H4 (cell line): ENCODE results near the gene VEGFB. TPM values are rescaled to one million over a fixed set of nuclear protein-coding genes. Genes with fewer than 3 reads are reported as not detected.

Experiments used
- DNase-seq: peaks from one replicate; pipeline ENCODE4 v3.0.0-alpha.2; 2015; ENCODE audit warnings: low spot score
- total RNA-seq: library from RNA; depleted of rRNA; stranded (reverse); fragments of >200 nt; shearing (Covaris generic); gene quantifications from 2 replicates; pipeline ENCODE4 v1.2.3, GENCODE V29; 2014

VEGFB gene
- total RNA-seq, 1 experiment from 2014 or later: 51.6 TPM

GRCh38 chr11:64246871-64247728, 12.7 kb downstream of the VEGFB start, which contains the start of gene PPP1R14B:
TSS of gene PPP1R14B (minus strand) at chr11:64246943. CDS start at chr11:64246673, 270 bp downstream.
- peak; percentile 77 for DNase-seq

GRCh38 chr11:64247729-64248531, 13.5 kb downstream of the VEGFB start:
- no peak for DNase-seq

DNA sequence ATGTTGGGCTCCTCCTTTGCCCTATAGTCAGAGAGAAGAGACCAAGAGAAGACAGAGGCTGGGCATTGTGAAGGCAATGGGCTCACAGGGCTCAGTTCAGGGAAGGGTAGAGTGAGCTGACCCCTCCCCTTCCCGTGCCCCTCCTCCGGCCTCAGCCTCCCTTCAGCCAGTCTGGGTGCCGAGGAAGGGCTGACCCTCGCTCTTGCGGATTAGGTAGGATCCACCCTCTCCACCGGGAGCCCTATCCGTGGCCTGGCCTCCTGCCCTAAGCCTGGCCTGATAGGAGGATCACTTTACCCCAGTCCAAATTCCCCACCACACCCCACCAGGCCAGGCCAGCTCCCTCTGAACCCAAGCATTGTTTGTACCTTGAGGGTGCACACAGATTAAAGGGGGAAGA, 14.2 kb downstream of the VEGFB start:
- DNase-seq: no peak

GRCh38 chr11:64249038-64249437, 14.7 kb downstream of the VEGFB start:
- DNase-seq: no peak

- no peak for DNase-seq
Observed at GRCh38 chr11:64249563-64250414, 15.4 kb downstream of the VEGFB start.

DNA sequence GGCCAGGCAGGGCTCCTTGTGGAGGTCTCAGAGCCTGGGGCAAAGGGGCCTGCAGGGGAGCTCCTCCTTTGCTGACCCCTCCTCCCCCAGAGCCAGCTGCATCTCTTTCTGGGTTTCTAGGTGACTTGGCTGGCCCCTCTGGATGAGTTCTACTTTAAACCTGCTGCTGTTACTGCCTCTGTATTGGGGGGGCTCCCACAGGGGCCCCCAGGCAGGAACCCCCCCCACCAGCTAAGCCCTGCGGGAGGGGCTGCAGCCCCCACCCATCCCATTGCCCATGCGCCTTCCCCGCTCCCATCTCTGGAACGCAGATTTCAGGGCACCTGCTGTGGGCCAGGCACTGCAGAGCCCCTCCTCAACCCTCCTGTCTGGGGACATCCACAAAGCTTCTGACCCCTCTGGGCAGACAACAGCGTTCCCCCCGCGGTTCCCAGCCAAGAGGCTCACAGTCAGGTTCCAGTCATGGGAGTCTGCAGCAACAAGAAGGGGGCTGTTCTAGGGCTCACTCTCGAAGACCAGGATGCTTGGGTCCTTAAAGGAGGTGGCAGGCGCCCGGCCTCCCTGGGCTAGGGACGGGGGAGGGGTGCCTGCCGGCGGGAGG, 16.1 kb downstream of the VEGFB start:
- DNase-seq: no peak

GRCh38 chr11:64251016-64251752, 16.8 kb downstream of the VEGFB start, which contains the start of gene PLCB3:
TSS of gene PLCB3 (plus strand) at chr11:64251530. CDS start at chr11:64251650, 120 bp downstream.
- DNase-seq: no peak

GRCh38 chr11:64251753-64252002, 17.3 kb downstream of the VEGFB start:
- DNase-seq: no peak

DNA sequence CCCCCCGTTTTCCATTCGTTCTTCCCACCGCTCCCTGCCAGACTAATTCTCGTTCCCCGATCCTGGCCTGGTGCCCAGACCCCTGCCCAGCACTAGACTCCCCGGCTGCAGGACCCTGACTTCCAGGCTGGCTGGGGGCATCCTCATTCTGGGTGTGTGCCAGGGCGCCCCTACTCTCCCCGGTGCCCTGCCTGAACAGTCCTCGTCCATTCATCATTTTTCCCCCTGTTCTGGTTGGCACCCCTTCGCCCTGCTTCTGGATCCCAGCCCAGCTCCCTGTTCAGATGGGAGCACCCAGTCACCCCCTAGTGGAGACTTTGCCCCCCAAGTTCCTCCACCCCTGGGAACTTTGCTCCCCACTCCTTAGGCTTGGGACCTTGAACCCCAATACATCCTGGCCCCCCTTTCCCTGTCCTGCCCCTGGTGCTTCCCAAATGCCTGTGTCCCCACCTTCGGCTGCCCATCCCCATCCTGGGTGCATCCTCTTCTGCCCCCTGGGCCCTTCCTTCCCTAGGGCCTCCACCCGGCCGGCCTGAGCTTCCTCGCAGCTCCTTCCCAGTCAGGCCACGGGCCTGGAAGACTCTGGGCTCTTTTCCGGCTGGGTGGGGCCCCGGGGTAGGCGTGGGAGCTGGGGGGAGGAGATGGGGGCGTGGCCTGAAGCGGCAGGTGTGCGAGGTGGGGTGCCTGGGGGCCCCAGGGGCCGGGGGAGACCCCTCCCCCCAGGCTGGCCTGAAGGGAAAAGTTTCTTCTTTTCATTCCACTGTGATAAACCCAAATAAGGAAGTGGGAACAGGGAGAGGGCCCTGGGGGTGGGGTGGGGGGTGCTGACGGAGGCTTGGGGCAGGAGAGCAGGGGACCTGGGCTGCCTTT, 17.9 kb downstream of the VEGFB start:
- DNase-seq: no peak

GRCh38 chr11:64253043-64253442, 18.7 kb downstream of the VEGFB start:
- DNase-seq: no peak

DNA sequence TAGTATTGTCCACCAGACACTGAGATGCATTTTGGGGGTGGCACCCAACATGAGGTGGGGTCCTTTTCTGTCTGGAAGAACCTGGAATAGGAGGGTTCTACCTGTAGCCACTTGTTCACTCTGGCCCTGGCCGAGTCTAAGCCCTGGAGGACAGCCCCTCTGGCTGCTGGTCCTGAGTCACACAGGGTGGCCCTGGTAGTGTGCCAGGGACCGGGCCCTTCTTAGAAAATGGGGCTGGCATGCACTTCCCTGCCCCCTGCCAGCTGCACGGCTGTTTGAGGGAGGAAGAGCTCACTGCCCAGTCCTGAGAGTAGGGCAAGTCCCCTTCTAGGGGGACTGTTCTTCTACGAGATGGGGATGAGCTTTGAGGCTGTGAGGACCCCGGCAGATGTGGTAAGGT, 19.1 kb downstream of the VEGFB start:
- no peak for DNase-seq

GRCh38 chr11:64254326-64254725, 19.9 kb downstream of the VEGFB start:
- DNase-seq: no peak

DNA sequence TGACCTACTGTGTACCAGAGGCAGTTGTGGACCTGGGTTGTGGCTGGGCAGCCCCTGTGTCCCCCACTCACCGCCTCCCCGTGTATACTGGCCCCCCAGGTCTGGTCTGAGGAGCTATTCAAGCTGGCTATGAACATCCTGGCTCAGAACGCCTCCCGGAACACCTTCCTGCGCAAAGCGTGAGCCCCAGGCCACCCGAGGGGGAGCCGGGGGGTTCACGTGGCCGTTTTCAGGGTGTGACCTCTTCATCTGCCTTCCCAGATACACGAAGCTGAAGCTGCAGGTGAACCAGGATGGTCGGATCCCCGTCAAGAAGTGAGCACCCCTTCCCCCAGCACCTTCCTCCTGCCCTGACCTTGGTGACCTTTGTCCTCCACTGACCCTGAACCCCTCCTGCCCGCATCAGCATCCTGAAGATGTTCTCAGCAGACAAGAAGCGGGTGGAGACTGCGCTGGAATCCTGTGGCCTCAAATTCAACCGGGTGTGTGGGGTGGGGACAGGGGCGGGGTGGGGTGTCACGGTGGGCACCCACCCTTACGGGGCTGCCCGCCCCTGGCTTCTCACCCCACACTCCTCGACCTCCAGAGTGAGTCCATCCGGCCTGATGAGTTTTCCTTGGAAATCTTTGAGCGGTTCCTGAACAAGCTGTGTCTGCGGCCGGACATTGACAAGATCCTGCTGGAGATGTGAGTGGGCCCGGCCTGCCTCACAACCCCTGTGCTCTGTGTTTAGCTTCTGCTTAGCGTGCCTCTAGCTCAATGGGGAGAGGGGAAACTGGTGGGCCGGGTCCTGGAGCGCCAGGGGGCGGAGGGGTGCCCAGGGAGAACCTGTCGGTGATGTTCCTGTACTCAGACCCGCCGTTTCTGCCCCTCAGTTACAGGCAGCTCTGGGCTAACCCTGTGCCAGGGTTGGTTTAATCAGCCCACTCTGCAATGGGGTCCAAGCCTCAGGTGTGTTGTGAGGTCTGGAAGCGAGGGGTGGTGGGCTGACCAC, 21.0 kb downstream of the VEGFB start:
- no peak for DNase-seq

DNA sequence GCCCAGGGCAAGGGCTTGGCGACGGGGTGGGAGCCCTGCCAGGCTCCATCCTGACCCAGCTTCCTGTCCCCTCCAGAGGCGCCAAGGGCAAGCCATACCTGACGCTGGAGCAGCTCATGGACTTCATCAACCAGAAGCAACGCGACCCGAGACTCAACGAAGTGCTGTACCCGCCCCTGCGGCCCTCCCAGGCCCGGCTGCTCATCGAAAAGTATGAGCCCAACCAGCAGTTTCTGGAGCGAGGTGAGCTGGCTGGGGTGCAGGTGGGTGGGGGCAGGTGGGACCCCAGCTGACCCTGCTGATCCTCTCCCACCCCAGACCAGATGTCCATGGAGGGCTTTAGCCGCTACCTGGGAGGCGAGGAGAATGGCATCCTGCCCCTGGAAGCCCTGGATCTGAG, 21.9 kb downstream of the VEGFB start:
- DNase-seq: no peak

GRCh38 chr11:64258356-64258755, 24.0 kb downstream of the VEGFB start:
- no peak for DNase-seq

DNA sequence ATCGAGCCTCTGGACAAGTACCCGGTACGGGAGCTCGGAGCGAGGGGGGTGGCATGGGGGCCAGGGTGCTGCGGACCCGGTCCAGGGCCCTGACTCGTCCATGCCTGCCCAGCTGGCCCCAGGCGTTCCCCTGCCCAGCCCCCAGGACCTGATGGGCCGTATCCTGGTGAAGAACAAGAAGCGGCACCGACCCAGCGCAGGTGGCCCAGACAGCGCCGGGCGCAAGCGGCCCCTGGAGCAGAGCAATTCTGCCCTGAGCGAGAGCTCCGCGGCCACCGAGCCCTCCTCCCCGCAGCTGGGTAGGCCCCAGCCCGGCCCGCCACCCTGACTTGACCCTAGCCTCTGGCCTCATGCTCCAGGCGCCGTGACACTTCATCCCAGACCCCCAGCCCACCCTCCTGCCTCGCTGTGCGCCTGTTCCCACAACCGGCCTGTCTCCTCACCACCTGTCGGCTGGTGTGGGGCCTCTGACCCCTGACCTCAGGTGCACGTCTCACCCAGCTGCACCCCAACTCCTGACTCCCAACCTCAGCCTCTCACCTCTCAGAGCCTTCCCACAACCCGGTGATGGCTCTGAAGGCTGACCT, 24.7 kb downstream of the VEGFB start:
- DNase-seq: no peak

GRCh38 chr11:64259533-64260067, 25.2 kb downstream of the VEGFB start:
- DNase-seq: no peak

- no peak for DNase-seq
Observed at GRCh38 chr11:64260147-64260708, 25.8 kb downstream of the VEGFB start.
